Stimulated activated CD8-positive, alpha-beta memory T cell treated with anti-CD3 and anti-CD28 coated beads, Interleukin-15, amount 100 ng/mL, for 24 hours (primary cell): ENCODE measurements around the gene NAV3.

Experiments
- DNase-seq: peaks from one replicate; pipeline ENCODE4 v3.0.0-alpha.2; 2020; ENCODE audit warnings: low read depth

NAV3 gene

DNA sequence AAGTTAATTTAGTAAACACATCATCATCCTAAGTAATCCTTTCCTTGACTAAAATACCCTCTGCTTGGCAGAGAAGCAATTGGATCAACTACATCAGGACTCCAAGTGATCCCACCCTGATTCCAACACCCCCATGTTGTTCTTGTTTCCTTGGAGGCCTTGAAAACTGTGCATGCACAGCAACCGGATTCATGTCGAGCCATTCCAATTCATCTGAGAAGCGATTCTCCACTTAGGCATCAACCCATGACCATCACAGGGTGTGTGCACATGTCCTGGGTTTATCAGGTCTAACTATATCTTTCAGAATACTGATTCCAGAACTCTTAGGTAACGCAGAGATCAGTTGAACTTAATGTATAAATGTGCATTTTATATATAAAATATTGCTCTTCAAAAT lies 163.0 kb downstream of the NAV3 start:
- DNase-seq = no peak

GRCh38 chr12:77995436-77996167 lies 164.9 kb downstream of the NAV3 start:
- DNase-seq = no peak

DNA sequence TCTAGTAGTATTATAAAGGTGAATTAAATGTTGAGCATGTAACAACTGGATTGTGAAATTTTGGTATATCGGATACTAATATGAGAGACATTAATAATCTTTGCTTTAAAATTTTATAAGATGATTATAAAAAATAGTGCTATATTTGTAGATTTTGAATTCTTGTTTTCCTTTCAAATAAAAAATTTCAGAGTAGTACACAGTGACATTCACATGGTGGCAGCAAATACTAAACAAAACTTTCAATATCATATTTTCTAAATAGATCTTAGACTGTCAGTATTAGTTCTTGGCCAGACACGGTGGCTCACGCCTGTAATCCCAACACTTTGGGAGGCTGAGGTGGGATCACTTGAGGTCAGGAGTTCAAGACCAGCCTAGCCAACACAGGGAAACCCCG lies 166.0 kb downstream of the NAV3 start:
- DNase-seq = no peak

DNA sequence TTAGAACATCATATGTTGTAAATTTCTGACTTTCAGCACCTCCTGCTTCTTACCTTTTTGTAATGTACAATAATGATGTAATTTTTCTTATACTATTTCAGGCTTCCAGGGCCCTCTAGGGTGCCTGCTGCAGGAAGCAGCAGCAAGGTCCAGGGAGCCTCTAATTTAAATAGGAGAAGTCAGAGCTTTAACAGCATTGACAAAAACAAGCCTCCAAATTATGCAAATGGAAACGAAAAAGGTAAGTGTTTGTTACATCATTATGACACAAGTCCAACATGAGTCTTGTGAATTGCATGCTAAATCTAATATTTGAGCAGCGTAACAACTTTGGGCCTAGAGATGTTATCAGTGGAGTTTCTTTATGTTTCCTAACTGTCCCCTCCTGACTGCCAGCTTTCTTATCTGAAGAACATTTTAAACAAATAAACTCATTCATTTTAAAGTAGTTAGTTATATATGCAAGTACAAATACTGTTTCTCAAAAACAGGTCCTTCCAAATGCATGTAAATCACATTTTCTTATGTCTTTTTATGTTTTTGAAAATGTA lies 167.6 kb downstream of the NAV3 start:
- DNase-seq = no peak

GRCh38 chr12:77999074-77999715 lies 168.5 kb downstream of the NAV3 start:
- no peak for DNase-seq

GRCh38 chr12:78002878-78003277 lies 172.2 kb downstream of the NAV3 start:
- no peak for DNase-seq

DNA sequence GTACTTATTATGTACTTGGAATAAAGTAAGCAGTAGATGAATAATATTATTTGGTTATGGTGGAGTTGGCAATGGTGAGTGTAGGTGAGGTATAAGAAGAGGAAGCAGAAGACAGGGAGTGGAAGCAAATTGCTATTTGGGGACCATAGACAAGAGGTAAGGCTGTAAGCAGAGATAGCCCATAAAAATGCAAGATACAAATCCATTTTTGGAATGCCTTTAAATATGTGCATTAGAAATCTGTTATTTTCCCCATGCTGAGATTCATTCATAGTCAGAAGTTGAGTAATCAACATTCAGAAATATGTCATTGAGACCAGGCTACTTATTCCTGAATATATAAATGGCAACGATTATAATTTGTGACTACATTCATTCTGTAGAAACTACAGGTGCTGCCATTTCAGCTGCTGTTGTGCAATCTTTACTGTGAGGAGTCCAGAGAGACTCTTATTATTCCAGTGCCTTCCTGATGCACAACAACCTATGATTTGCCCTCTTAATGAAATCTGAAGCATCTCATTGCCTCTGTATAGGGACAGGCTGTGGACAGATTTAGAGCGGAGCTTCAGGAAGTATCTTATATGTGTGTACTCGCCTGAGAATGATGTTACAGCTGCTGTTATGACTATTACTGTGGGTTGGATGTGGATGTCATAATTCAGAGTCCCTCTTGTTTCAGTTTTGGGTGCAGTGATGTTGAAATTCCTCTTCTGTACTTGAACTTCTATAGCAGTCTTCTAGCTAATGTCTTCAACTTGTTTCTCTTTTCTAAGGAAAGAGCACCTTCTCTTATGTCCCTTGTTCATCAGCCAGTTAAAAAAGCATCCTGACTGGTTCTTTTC lies 173.8 kb downstream of the NAV3 start:
- DNase-seq = no peak

- no peak for DNase-seq
These were observed 174.4 kb downstream of the NAV3 start for GRCh38 chr12:78005094-78005492.

- DNase-seq = no peak
These were observed 176.5 kb downstream of the NAV3 start for GRCh38 chr12:78007173-78007572.

- DNase-seq = no peak
These were observed 178.3 kb downstream of the NAV3 start for GRCh38 chr12:78009031-78009430.

- DNase-seq = no peak
These were observed 187.6 kb downstream of the NAV3 start for GRCh38 chr12:78018171-78018910.

- DNase-seq = no peak
These were observed 188.2 kb downstream of the NAV3 start for GRCh38 chr12:78018939-78019338.

DNA sequence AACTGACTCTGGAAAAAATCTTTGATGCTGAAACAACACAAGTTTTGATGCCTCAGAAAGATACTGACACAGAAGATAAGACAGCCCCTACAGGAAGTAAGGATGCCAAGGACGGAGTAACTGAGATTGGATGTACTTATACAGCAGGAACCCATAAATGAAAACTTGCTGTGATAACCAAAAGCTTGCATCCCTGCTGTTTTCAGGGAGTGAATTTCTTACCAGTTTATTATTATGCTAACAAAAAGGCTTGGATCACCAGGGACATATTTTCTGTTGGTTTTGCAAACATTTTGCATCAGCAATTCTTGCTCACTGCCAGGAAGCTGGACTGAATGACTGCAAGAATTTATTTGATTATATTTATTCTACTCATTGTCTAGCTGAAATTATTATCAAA lies 197.7 kb downstream of the NAV3 start:
- no peak for DNase-seq

DNA sequence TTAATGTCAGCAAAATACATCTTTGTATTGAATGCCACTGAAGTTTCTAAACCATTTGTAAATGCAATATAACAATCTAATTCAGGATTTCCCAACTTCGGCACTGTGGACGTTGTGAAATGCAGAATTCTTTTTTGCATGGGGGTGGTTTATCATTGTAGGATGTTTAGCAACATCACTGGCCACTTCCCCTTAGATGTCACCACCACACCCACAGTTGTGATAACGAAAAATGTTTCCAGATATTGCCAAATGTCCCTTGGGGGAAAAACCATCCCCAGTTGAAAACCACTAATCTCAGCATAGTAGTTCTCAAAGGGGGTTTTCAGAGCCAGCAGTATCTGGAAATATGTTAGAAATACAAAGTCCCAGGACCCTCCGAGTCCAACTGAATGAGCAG lies 203.3 kb downstream of the NAV3 start:
- DNase-seq = no peak

GRCh38 chr12:78035901-78036606 lies 205.4 kb downstream of the NAV3 start:
- no peak for DNase-seq

DNA sequence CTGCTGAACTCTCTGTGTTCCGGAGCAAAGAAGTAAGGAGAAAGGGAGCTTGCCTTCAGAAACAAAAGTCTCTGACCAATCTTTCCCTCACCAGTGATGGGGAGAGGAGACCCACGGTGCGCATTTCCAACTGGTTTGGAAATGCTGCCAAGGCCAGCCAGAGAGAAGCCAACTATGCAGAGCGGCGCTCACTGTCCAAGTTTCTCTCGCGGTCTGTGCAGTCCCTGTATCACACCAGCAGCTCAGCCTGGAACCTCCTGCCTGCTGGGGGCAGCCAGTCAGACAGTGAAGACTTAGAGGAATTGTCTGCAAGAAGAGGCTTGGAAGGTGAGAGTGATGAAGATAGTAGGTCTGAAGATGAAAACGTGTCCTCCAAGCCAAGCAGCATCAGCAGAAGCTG lies 206.2 kb downstream of the NAV3 start:
- DNase-seq = no peak

DNA sequence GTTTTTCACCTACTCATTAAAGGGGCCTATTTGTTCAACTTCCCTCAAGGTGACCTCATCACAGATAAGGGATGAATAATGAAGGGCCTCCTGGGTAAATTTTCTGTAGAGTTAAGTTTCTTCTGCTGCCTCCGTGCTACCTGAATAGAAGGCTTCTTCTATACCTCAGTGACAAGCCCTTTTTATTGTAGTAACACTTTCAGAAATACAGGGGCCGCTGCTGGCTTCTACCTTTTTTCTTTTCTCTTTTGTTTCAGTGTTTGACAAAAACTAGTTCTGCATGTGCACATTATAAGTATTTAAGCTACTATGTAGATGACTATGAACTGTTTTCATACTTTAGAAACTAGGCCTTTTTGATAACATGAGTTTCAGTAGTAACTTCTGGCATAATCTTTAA lies 207.0 kb downstream of the NAV3 start:
- no peak for DNase-seq

- no peak for DNase-seq
These were observed 207.8 kb downstream of the NAV3 start for GRCh38 chr12:78038541-78038940.

GRCh38 chr12:78038986-78039385 lies 208.3 kb downstream of the NAV3 start:
- no peak for DNase-seq

GRCh38 chr12:78040111-78040510 lies 209.4 kb downstream of the NAV3 start:
- no peak for DNase-seq

GRCh38 chr12:78050790-78051189 lies 220.1 kb downstream of the NAV3 start:
- no peak for DNase-seq
